Measurements from ENCODE around the gene RGSL1. TPM values are rescaled to one million over a fixed set of nuclear protein-coding genes. Genes with fewer than 3 reads are reported as not detected.
"Not testable (repeated sequence)": the region's sequence is repeated elsewhere in the genome, so short reads cannot be mapped to it uniquely, and the experiment has no call there.

The RGSL1 gene
- total RNA-seq, 1 donor from 2014 or later, result not detected

DNA sequence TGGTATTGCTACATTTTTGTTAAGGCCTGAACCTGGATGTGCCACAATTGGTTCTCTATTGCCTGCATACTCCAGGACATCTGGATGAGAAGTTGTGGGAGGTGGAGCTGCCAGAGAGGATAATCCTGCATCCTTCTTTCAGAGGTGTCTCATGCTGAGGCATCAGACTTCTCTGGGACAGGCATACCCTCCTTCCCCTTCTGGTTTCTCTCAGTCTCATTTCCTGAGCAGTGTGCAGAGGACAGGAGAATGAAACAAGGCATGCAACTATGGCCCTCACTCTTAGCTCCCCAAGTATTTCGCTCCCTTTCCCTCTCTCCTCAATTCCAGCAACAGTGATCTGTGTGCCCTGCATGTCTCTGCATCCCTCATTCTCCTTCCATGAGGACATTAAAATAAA is 7.6 kb upstream of the RGSL1 start:
- ATAC-seq (no peak), DNase-seq (ENCODE audit: low spot score) (no peak)
- intact Hi-C loops (cut with DNase I), result no loop called here

DNA sequence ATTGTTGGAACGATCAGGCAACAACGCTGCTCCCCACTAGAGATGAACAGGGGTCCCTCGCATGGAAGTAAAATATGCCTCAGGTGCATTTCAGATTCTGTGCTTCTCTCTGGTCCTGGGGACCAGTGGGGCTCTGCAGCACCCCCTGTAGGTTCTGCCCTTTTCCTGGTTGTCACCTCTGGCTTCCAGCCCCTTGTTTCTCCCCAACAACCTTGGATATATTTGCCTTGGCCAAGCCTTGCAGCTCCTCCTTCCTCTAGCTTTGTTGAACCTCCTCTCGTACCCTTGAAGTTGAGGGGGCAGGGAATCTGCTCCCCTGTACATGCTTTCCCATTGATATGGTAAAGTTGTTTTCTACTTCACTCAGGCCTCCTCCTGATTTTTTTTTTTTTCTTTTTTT is 5.4 kb upstream of the RGSL1 start:
- DNase-seq (ENCODE audit: low spot score) (no peak), ATAC-seq (no peak)
- intact Hi-C loops (cut with DNase I), result no loop called here

DNA sequence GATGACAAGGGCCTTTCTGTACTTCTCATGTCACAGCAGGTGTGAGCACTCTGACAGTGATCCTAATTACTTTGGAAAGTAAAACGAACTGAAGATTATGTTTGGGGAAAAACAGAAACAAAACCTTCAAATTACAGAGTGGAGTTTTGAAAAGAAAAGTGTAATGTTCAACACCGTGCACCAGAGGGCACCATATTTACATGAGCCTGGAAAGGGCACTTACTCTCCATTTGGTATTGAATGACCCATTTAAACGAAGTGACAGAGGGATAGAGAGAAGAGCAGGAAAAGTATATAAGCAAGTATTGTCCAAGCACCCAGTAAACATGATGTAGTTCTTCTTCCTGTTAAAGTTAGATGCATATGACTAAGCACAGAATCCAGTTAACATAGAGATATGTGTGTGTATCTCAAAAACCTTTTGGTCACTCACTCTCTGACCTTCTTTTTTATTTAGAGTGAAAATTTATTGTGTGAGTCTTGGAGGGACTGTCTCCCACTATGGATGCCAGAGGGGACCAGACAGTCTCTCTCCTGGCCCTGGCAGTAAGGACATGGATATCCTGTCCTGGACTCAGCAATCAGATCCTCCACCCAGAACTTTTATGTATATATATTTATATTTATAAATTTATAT is 3.8 kb upstream of the RGSL1 start:
- ATAC-seq (peak; percentile 62), DNase-seq (ENCODE audit: low spot score) (no peak)
- intact Hi-C loops (cut with DNase I), result no loop called here

DNA sequence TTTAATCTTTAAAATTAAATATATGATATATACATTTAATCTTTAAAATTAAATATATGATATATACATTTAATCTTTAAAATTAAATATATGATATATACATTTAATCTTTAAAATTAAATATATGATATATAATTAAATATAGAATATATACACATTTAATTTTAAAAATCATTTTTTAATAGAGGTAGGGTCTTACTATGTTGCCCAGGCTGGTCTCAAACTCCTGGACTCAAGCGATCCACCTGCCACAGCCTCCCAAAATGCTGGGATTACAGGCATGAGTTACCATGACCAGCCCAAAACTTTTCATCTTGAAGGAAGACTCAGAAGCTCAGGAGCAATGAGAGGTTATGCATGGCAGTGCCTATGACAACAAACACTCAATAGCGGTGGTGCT is 2.8 kb upstream of the RGSL1 start:
- DNase-seq (ENCODE audit: low spot score); intact Hi-C loops (cut with DNase I); ATAC-seq: not testable (repeated sequence)

DNA sequence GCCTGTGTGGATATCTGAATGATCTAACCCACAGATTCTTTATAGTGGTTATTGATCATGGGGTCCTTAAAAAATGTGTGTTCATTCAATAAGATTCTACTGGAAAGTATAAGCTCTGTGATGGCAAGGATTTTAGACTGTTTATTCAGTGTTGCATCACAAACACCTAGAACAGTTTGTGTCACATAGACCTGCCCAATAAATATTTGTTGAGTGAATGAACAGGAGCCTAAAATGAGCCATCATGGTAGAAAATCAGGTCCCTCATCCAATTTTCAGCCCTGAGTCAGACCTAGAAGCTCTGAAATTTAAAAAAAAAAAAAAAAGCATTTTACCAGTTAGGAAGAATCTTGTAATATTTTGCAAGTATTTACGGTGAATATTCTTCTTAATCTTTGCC is 2.3 kb upstream of the RGSL1 start:
- intact Hi-C loops (cut with DNase I), result no loop called here
- no peak for ATAC-seq
- no peak for DNase-seq (ENCODE audit: low spot score)

DNA sequence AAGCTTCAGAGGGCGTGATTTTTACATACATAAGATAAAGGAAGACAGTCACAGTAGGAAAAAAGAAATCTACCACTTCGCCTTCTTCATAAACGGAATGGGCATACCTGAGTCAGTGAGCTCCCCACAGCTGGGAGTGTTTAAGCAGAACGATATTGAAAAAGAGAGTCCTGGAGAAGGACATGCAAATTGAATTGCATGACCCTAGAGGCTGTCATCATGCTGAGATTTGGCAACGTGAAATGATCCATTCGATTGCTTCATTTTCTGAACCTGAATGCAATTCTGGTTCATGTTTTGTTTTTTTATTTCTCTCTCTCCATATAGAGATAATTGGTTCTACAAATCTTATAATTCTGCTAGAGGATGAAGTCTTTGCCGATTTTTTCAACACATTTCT is 3.7 kb downstream of the RGSL1 start:
- ATAC-seq (no peak), DNase-seq (ENCODE audit: low spot score) (no peak)
- intact Hi-C loops (cut with DNase I), result no loop called here

DNA sequence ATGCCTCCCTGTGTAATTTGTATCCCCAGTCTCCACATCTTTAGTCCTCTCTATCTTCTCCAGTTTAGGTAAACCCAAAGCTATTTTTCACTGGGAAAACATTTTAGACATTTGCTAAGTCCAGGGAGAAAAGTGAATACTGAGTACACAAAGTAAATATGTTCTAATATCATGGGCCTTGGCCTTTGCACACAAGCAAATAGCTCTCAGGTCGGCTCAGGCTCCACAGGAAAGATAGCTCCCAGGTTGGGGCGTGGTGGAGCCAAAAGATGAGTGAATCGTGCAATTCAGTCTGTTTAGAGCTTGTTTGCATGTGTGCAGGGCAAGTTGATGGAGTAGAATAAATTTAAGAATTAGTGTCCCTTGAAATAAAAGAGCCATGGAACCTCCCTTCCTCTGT is 7.9 kb downstream of the RGSL1 start:
- DNase-seq (ENCODE audit: low spot score) (no peak), ATAC-seq (no peak)
- intact Hi-C loops (cut with DNase I), result no loop called here

DNA sequence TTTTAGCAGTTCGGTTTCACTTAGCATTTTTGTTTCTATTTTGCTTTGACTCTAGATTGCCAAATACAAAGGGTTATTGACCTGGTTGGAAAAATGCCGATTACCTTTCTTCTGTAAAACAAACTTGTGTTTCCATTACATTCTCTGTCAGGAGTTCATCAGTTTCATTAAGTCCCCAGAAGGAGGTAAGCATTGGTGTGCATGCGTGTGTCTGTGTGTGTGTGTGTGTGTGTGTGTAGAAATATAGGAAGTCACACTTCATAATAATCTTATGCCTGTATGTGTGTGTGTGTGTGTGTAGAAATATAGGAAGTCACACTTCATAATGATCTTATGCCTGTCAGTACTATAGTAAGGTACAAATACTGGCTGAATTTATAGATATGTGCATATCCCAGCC is 10.0 kb downstream of the RGSL1 start:
- DNase-seq (ENCODE audit: low spot score) (no peak), ATAC-seq (no peak)
- intact Hi-C loops (cut with DNase I), result no loop called here

DNA sequence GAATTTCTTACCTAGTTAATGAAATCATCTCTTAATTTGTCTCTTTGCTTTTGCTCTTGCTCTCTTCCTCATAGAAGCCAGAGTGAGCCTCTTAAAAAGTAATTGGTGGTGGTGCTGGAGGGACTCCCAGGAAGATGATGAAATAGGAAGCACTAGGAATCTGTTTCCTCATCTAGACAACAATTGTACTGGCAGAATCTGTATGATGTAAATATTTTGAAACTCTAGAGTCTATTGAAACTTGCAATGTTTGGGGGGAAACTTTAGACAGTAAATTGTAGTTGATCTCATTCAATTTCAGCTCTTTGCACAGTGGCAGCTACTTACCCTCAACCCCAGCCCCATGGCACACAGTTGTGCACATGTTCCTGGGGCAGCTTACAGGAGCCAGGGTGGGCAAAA is 10.6 kb downstream of the RGSL1 start:
- DNase-seq (ENCODE audit: low spot score) (no peak), ATAC-seq (no peak)
- intact Hi-C loops (cut with DNase I), result no loop called here

DNA sequence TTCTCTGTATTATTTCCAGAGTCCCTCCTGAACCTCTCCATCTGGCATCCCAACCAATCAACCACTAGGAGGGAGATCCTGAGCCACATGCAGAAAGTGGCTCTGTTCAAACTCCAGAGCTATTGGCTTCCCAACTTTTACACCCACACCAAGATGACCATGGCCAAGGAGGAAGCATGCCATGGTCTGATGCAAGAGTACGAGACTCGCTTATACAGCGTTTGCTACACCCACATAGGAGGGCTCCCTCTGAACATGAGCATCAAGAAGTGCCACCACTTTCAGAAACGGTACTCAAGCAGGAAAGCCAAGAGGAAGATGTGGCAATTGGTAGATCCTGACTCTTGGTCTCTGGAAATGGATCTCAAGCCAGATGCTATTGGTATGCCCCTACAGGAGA is 23.6 kb downstream of the RGSL1 start:
- ATAC-seq (no peak), DNase-seq (ENCODE audit: low spot score) (no peak)
- intact Hi-C loops (cut with DNase I), result no loop called here

DNA sequence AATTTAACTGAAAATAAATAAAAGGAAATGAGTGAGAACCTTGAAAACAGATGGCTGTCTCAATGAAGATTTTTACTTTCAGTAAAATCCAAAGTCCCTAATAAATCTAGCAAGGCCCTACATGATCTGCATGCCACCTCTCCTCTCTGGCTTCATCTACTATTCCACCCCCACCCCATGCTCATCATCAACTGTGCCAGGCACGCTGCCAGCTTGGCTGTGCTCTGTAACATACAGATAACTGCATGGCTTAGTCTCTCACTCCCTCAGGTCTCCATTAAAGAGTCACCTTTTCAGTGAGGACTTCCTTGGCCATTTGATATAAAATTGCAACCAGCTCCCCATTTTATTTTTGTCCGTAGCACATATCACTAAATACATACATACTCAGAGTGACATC is 26.7 kb downstream of the RGSL1 start:
- ATAC-seq, result no peak
- no peak for DNase-seq (ENCODE audit: low spot score)
- intact Hi-C loops (cut with DNase I), result no loop called here

DNA sequence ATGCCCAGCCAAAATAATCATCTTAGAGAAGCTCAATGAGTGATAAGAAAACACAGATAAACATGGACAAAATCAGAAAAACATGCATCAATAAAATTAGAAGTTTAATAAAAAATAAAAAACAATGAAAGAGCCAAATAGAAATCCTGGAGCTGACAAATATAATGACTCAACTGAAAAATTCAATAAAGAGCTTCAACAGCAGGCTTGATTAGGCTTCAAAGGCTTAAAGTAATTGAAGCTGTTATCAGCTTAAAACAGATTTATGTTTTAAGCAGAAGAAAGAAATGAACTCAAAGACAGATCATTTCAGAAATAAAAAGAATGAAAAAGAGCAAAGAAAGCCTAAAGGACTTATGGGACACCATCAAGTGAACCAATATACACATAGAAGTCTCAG is 28.3 kb downstream of the RGSL1 start:
- ATAC-seq (no peak), DNase-seq (ENCODE audit: low spot score) (no peak)
- intact Hi-C loops (cut with DNase I), result no loop called here

DNA sequence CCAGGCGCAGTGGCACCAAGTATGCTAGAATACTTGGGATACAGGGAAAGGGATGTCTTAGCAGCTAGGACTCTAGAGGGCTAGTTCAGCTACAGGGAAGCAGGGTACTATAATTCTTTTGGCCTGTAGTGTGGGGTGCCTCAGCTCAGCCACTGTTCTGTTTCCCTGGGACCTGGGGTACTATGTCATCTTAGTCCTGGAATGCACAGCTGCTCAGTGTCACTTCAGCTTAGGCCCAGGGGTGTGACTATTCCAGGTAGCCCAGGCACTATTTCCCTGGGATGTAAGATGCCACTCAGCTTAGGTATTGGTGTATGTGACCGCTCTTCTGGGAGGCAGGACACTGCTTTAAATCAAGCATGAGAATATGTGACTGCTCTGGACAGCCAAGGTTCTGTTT is 34.1 kb downstream of the RGSL1 start:
- ATAC-seq (no peak), DNase-seq (ENCODE audit: low spot score) (no peak)
- intact Hi-C loops (cut with DNase I), result no loop called here

DNA sequence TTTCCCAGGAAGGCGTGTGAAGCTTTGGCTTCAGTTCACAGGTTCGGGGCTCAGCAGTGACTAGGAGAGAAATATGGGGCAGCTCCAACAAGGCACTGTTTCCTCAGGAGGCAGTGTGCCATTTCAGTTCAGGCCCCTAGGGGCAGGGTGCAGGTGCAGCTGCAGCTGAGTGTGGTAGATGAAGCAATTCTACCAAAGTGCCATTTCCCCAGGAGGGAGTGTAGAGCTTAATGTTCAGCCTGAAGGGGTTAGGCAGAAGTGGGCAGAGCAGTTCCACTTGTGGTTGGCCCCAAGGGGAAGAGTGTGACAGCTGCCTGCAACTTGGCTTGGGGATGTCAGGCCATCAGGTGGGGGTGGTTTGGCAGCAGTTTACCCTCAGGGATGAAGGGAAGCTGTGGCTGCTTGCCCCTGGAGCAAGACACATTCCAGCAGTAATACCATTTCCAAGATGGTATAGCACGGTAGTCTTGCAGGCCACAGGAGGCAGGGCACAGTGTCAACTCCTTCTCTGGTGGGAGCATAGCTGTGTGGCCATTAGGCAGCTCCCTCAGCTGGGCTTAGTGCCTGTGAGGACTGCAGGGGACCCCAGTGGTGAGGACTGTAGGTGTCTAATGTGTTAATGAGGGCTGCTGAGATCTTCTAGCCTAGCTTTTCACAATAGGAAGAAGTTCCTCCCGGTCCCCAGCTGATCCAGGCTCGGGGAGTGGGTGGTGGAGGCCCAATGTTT is 34.7 kb downstream of the RGSL1 start:
- DNase-seq (ENCODE audit: low spot score) (no peak), ATAC-seq (no peak)
- intact Hi-C loops (cut with DNase I), result no loop called here

DNA sequence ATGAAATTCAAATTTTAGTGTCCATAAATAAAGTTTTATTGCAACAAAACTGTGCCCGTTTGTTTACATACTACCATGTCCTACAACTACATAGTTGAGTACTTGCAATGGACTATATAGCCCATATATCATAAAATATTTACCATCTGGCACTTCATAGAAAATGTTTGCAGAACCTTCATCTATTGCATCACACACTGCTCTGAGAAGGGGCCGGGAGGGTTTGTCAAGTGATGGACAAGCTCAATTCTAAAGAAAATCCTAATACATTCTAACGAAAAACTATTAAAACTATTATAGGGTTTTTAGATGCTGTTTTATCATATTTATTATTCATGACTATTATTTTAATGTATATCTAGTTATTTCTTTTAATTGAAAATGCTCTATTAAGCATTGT is 35.9 kb downstream of the RGSL1 start:
- no peak for DNase-seq (ENCODE audit: low spot score)
- intact Hi-C loops (cut with DNase I), result no loop called here
- no peak for ATAC-seq

DNA sequence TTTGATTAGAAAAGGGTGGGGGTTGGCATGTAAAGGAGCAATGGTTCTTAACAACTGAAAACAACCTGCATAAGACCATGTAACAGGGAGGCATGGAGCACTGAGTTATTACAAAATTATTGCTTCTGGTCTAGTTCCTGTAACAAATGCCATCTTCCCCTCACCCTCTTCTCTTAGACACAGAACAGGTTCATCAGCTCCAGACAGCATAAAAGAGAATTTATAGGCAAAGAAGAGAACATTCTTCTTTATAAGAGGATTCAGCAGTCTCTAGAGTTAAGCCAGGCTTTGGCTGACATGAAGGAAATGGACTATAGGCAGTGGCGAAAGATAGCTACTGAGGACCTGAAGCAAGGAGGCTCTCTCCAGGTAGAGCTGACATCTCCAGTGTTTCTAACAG is 38.9 kb downstream of the RGSL1 start:
- DNase-seq (ENCODE audit: low spot score), result no peak
- intact Hi-C loops (cut with DNase I), result no loop called here
- ATAC-seq, result no peak

DNA sequence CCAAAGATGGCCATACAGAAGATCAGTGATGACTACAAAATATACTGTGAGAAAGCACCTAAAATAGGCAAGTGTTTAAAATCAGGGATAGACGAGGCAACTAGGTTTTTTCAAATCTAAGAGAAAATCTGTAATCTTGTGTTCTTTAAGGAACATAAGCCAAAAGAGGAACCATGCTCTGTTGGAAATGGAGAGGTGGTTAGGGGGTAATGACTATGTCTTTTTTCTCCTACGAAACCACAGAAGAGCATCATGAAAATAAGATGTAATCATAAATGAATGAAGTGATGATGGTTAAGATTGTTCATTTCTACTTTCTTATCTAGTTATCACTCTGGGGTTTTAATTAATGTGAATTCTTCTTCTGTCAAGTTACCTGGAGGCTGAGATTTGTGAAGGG is 43.1 kb downstream of the RGSL1 start:
- DNase-seq (ENCODE audit: low spot score) (no peak), ATAC-seq (no peak)
- intact Hi-C loops (cut with DNase I), result no loop called here

DNA sequence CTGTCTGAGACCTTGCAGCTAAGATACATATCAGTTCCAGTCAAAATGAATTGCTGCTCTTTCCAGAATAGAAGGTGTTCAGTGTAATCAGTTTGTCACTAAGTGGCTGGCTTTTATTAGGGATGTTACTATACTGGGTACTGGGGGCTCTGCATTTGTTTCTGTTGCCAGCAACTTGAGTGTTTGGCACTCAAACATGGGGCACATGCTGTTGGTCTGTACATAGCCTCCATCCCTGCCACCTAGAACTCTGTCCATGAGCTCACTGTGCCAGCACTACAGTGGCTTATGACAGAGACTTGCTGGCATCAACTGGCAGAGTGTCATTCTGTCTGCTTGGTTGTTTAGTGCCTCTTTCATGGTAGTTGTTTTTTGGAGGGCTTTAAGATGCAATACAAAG is 45.1 kb downstream of the RGSL1 start:
- intact Hi-C loops (cut with DNase I), result no loop called here
- ATAC-seq, result no peak
- no peak for DNase-seq (ENCODE audit: low spot score)

DNA sequence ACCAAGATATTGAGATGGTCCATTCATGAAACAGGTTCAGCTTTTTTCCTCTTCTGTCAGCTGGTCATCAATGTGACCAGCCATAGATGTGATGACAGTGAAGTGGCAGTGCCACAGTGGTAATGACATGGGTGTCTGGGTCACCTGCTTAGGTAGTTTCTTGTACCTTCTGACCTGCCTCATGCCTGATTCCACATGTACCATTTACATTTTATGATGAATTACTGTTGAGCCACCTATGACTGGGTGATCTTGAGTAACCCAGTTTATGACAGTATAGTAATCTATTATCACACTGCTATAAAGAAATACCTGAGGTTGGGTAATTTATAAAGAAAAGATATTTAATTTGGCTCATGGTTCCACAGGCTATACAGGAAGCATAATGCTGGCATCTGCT is 45.7 kb downstream of the RGSL1 start:
- intact Hi-C loops (cut with DNase I), result no loop called here
- ATAC-seq (no peak), DNase-seq (ENCODE audit: low spot score) (no peak)

DNA sequence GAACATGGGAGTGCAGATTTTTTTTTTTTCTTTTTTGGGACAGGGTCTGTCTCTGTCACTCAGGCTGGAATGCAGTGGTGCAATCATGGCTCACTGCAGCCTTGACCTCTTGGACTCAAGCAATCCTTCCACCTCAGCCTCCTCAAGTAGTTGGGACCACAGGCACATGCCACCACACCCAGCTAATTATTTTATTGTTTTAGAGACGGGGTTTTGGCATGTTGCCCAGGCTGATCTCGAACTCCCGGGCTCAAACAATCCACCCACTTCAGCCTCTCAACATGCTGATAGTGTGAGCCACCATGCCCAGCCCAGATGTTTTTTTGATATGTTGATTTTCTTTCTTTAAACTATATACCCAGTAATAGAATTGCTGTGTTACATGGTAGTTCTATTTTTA is 57.7 kb downstream of the RGSL1 start:
- intact Hi-C loops (cut with DNase I), result no loop called here
- DNase-seq (ENCODE audit: low spot score) (no peak), ATAC-seq (no peak)

DNA sequence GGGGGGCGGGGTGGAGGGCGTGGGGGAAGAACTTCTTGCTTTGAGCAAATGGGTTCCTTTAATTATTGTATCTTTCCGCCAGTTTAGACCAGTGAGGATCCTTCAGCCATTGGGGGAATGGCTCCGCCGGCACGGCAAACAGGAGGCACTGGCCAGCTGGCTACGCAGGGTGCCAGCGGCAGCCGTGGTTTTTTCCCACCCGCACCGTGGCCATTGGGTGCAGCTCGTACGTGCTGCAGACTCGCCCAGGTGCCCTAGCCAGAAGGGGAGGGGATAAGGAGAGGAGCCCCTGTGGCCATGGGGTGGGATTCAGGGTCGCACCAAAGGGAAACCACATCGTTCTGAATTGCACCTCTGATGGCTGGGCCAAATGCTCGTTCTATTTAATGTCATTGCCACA is 65.6 kb downstream of the RGSL1 start:
- intact Hi-C loops (cut with DNase I), result no loop called here

More for the DNA sequence above, 65.6 kb downstream of the RGSL1 start:
- DNase-seq (ENCODE audit: low spot score) (no peak), ATAC-seq (no peak)

Data from sciatic nerve (tissue), 2 donors.